Endodermal cell (in vitro differentiated cells): ENCODE measurements around the gene SORCS1. TPM values are rescaled to one million over a fixed set of nuclear protein-coding genes. Genes with fewer than 3 reads are reported as not detected.

Source experiments
- DNase-seq: peaks from one replicate; pipeline ENCODE4 v3.0.0-alpha.2; 2017
- H3K27ac ChIP-seq: 2 replicates; pipeline ENCODE4 v1.5.1; 2013; ENCODE audit warnings: mild to moderate bottlenecking, low read depth, low read length, moderate library complexity
- H3K27me3 ChIP-seq: 2 replicates; pipeline ENCODE4 v1.6.1; 2013; ENCODE audit warnings: mild to moderate bottlenecking, low read length, moderate library complexity; ENCODE audit not compliant: insufficient read depth, control insufficient read depth, poor library complexity, severe bottlenecking
- H3K36me3 ChIP-seq: 2 replicates; pipeline ENCODE4 v1.7.0; 2013; ENCODE audit warnings: mild to moderate bottlenecking, low read length, moderate library complexity; ENCODE audit not compliant: control insufficient read depth, insufficient read depth
- H3K4me1 ChIP-seq: one replicate; pipeline ENCODE4 v1.7.0; 2013; ENCODE audit warnings: low read length; ENCODE audit not compliant: control insufficient read depth, insufficient read depth
- H3K4me3 ChIP-seq: 2 replicates; pipeline ENCODE4 v1.5.1; 2013; ENCODE audit warnings: mild to moderate bottlenecking, low read length, moderate library complexity
- H3K9ac ChIP-seq: 2 replicates; pipeline ENCODE4 v1.6.1; 2013; ENCODE audit warnings: mild to moderate bottlenecking, low read length, moderate library complexity; ENCODE audit not compliant: poor library complexity, severe bottlenecking; ENCODE audit errors: extremely low read depth
- H3K9me3 ChIP-seq: 2 replicates; pipeline ENCODE4 v1.6.1; 2013; ENCODE audit warnings: mild to moderate bottlenecking, low read length, moderate library complexity; ENCODE audit not compliant: control insufficient read depth
- H3K27ac Mint-ChIP-seq: 2 replicates; pipeline ENCODE4 v1.8.0; 2020; ENCODE audit warnings: mixed read lengths
- H3K27me3 Mint-ChIP-seq: 2 replicates; pipeline ENCODE4 v1.8.0; 2021; ENCODE audit warnings: mild to moderate bottlenecking, mixed read lengths; ENCODE audit not compliant: insufficient read depth
- H3K36me3 Mint-ChIP-seq: 2 replicates; pipeline ENCODE4 v1.8.0; 2020; ENCODE audit warnings: low read depth, mixed read lengths
- H3K4me1 Mint-ChIP-seq: 2 replicates; pipeline ENCODE4 v1.8.0; 2020; ENCODE audit warnings: mixed read lengths
- H3K4me3 Mint-ChIP-seq: 2 replicates; pipeline ENCODE4 v1.8.0; 2020; ENCODE audit warnings: mild to moderate bottlenecking, moderate library complexity, mixed read lengths
- H3K9me3 Mint-ChIP-seq: 2 replicates; pipeline ENCODE4 v1.8.0; 2020; ENCODE audit warnings: mild to moderate bottlenecking, mixed read lengths
- CTCF ChIP-seq: fragments of 200-600 bp; sonication (generic); conservative IDR thresholded peaks from 2 replicates; pipeline ENCODE4 v1.5.0; 2021; ENCODE audit warnings: antibody characterized with exemption, mild to moderate bottlenecking
- WGBS, 2 experiments: methylation state at CpG; one replicate each; pipeline versions ENCODE4 v1.1.5 to v1.1.7; 2013; ENCODE audit warnings: missing lambda C conversion rate in 2 of 2, mixed read lengths in 1 of 2; ENCODE audit not compliant: insufficient coverage in 1 of 2, insufficient read length in 1 of 2; 5-methylcytosine and 5-hydroxymethylcytosine counted together
- total RNA-seq, 2 donors: library from RNA; stranded (reverse); fragmentation: NEBNext Ultra II Directional in 1 of 2; extraction: Animal tissue kit (Norgen Biotek cat#: 25700) in 1 of 2; gene quantifications; 2 replicates in 1 of 2; 3 replicates in 1 of 2; pipeline ENCODE4 v1.2.1, GENCODE V29; 2021

SORCS1 gene
- total RNA-seq, 2 donors from 2014 or later = 57.4 to 79.6 TPM

DNA sequence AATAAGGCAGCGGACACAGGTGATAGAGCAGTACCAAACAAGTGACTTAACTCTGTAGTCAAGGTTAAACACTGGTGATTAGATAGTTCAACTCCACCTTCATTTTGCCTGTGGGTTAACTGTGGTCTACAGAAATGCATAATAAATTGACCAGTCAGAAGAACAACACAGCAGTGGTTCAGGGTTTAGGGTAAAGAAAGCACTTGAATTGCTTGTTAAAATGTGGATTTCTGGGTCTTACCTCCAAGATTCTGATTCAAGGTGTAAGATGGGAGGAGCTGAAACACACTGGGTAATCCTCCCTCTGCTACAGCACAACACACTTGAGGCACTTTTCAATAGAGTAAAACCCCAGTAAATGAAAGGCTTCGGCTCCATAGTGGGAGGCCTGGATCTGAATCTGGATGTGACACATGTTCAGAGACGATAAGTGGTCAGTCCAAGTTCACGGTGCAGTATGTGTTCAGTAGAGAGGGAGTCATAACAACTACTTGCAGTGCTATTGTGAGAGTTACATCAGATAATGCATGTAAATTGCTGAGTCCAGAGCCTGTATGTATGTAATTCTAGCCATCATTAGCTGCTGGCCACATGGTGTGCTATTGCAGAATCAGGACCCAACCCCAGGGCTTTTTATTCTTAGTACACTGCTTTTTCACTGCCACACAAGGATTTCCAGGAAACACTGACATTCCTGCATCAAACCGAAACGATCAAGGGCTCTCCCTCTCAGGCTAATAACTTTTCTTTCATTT lies 141.7 kb downstream of the SORCS1 start:
- 81 to 83% methylated on average over 5 to 6 of the region's 6 CpGs for WGBS, 2 experiments

GRCh38 chr10:107019154-107019553 lies 145.4 kb downstream of the SORCS1 start:
- Histone ChIP-seq H3K27ac (no peak overlapping the region), H3K9ac (no peak overlapping the region), H3K4me3 (no peak overlapping the region), H3K27me3 (no peaks in the 10 kb centered on the region), H3K4me1 (peaks cover 2% of the 10 kb centered on the region), H3K9me3 (peaks cover 20% of the 10 kb centered on the region), H3K36me3 (peaks cover 14% of the 10 kb centered on the region)
- Mint-ChIP-seq H3K36me3 (peaks cover 16% of the 10 kb centered on the region), H3K27ac (no peak overlapping the region), H3K27me3 (peaks cover 5% of the 10 kb centered on the region), H3K9me3 (peaks cover 17% of the 10 kb centered on the region), H3K4me1 (peaks cover 30% of the 10 kb centered on the region), H3K4me3 (no peak overlapping the region)
- 90 to 92% methylated on average over 2 of the region's 2 CpGs for WGBS, 2 experiments
- TF ChIP-seq CTCF = no peak
- no peak for DNase-seq

More for the DNA sequence above, 141.7 kb downstream of the SORCS1 start:
- H3K9me3 ChIP-seq = peaks cover 2% of the 10 kb centered on the region
- H3K27me3 ChIP-seq = no peaks in the 10 kb centered on the region
- Mint-ChIP-seq H3K4me3 (no peak overlapping the region), H3K27ac (peak overlapping the region; percentile 56), H3K9me3 (peaks cover 6% of the 10 kb centered on the region), H3K36me3 (peaks cover 6% of the 10 kb centered on the region), H3K27me3 (peaks cover 12% of the 10 kb centered on the region), H3K4me1 (peaks cover 35% of the 10 kb centered on the region)
- peak overlapping the region; percentile 6 for H3K4me3 ChIP-seq
- H3K27ac ChIP-seq = peak overlapping the region; percentile 5
- no peak for TF ChIP-seq CTCF
- H3K4me1 ChIP-seq = peaks cover 7% of the 10 kb centered on the region
- H3K36me3 ChIP-seq = peaks cover 6% of the 10 kb centered on the region
- no peak for DNase-seq
- H3K9ac ChIP-seq = no peak overlapping the region

- H3K4me1 Mint-ChIP-seq = peaks cover 33% of the 10 kb centered on the region
- peaks cover 4% of the 10 kb centered on the region for H3K27me3 Mint-ChIP-seq
- peak overlapping the region; percentile 3 for H3K27ac Mint-ChIP-seq
- H3K36me3 Mint-ChIP-seq = peaks cover 14% of the 10 kb centered on the region
- peaks cover 16% of the 10 kb centered on the region for H3K9me3 Mint-ChIP-seq
- WGBS, 2 experiments = 75 to 79% methylated on average over 3 to 4 of the region's 4 CpGs
- H3K4me1 ChIP-seq = peaks cover 16% of the 10 kb centered on the region
- no peak overlapping the region for H3K9ac ChIP-seq
- H3K4me3 Mint-ChIP-seq = no peak overlapping the region
- no peaks in the 10 kb centered on the region for H3K27me3 ChIP-seq
- H3K27ac ChIP-seq = no peak overlapping the region
- peak overlapping the region; percentile 24 for H3K4me3 ChIP-seq
- DNase-seq = no peak
- H3K36me3 ChIP-seq = peaks cover 9% of the 10 kb centered on the region
- H3K9me3 ChIP-seq = peaks cover 20% of the 10 kb centered on the region
- TF ChIP-seq CTCF = peak; percentile 29
Measured at GRCh38 chr10:107013258-107014006, 151.1 kb downstream of the SORCS1 start.
